ENCODE data around the gene CIZ1. TPM values are rescaled to one million over a fixed set of nuclear protein-coding genes. Genes with fewer than 3 reads are reported as not detected.

Gene CIZ1, protein sequence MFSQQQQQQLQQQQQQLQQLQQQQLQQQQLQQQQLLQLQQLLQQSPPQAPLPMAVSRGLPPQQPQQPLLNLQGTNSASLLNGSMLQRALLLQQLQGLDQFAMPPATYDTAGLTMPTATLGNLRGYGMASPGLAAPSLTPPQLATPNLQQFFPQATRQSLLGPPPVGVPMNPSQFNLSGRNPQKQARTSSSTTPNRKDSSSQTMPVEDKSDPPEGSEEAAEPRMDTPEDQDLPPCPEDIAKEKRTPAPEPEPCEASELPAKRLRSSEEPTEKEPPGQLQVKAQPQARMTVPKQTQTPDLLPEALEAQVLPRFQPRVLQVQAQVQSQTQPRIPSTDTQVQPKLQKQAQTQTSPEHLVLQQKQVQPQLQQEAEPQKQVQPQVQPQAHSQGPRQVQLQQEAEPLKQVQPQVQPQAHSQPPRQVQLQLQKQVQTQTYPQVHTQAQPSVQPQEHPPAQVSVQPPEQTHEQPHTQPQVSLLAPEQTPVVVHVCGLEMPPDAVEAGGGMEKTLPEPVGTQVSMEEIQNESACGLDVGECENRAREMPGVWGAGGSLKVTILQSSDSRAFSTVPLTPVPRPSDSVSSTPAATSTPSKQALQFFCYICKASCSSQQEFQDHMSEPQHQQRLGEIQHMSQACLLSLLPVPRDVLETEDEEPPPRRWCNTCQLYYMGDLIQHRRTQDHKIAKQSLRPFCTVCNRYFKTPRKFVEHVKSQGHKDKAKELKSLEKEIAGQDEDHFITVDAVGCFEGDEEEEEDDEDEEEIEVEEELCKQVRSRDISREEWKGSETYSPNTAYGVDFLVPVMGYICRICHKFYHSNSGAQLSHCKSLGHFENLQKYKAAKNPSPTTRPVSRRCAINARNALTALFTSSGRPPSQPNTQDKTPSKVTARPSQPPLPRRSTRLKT
- total RNA-seq (ENCODE audit: low replicate concordance), result 33.4 and 48.8 TPM in 2 replicates

DNA sequence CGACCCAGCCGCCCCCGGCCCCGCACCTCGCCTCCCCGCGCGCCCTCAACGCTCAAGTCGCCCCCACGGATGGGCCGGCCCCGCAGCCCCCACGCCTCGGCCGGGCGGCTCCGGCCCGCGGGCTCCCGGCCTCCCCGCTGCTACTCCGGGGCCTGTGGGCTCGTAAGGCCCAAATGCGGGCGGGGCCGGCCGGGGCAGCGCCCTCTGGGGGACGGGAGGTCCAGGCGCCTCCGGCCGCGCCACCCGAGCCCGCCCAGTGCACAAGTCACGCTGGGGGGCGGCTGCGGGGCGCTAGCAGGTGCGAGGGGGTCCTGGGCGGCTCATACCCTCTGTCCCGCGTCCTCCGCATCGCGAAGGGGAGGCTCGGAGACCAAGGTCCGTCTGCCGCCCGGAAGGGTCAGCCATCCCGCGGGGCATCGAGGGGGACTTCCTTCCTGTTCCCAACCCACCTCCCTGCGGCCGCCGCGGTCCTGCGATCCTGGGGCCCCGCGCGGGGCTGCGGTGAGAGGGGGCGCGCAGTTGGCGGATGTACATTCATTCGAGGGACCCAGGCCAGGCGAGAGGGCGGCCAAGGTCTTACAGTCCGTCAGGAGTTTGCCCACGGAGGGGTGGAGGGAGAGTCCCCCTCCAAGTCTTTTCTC lies at the start of gene CIZ1:
Gene CIZ1 (minus strand): TSS at position 167 of the 641 bp plus-strand sequence. CDS start 715 bp downstream, outside the sequence.
- TF ChIP-seq, protein P1, sequence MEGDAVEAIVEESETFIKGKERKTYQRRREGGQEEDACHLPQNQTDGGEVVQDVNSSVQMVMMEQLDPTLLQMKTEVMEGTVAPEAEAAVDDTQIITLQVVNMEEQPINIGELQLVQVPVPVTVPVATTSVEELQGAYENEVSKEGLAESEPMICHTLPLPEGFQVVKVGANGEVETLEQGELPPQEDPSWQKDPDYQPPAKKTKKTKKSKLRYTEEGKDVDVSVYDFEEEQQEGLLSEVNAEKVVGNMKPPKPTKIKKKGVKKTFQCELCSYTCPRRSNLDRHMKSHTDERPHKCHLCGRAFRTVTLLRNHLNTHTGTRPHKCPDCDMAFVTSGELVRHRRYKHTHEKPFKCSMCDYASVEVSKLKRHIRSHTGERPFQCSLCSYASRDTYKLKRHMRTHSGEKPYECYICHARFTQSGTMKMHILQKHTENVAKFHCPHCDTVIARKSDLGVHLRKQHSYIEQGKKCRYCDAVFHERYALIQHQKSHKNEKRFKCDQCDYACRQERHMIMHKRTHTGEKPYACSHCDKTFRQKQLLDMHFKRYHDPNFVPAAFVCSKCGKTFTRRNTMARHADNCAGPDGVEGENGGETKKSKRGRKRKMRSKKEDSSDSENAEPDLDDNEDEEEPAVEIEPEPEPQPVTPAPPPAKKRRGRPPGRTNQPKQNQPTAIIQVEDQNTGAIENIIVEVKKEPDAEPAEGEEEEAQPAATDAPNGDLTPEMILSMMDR (IDR thresholded peaks at IDR 0.05), result peak; percentile 84
- TF ChIP-seq EZH2phosphoT487 (IDR thresholded peaks at IDR 0.05) (no peak), EZH2 (IDR thresholded peaks at IDR 0.05) (peak; percentile 34)
- no peaks in the 10 kb centered on the region for H3K27me3 Mint-ChIP-seq (ENCODE audit: insufficient read depth, low read depth)
- Histone ChIP-seq H3K79me2 (ENCODE audit: low read depth) (peaks cover 14% of the 10 kb centered on the region), H3K27ac (no peak within 1 kb of the TSS), H3K9me3 (ENCODE audit: low read depth) (no peaks in the 10 kb centered on the region), H3K4me1 (peaks cover 7% of the 10 kb centered on the region), H3K4me2 (peak within 1 kb of the TSS; percentile 78), H3K9ac (peak within 1 kb of the TSS; percentile 86), H2AFZ (replicated peaks) (peak within 1 kb of the TSS; percentile 94), H3K36me3 (peaks cover 9% of the 10 kb centered on the region), H3K27me3 (no peaks in the 10 kb centered on the region), H3F3A (ENCODE audit: low read depth) (peaks cover 6% of the 10 kb centered on the region), H4K20me1 (ENCODE audit: low read depth) (no peaks in the 10 kb centered on the region), H3K4me3 (peak within 1 kb of the TSS; percentile 96)
- H3K4me1 Mint-ChIP-seq, result peaks cover 14% of the 10 kb centered on the region
- H3K4me3 Mint-ChIP-seq, result peak within 1 kb of the TSS; percentile 96
- DNase-seq (ENCODE audit: low spot score), result peak; percentile 90
- H3K9me3 Mint-ChIP-seq, result no peaks in the 10 kb centered on the region
- H3K27ac Mint-ChIP-seq, result peak within 1 kb of the TSS; percentile 91
- H3K36me3 Mint-ChIP-seq, result peaks cover 14% of the 10 kb centered on the region

DNA sequence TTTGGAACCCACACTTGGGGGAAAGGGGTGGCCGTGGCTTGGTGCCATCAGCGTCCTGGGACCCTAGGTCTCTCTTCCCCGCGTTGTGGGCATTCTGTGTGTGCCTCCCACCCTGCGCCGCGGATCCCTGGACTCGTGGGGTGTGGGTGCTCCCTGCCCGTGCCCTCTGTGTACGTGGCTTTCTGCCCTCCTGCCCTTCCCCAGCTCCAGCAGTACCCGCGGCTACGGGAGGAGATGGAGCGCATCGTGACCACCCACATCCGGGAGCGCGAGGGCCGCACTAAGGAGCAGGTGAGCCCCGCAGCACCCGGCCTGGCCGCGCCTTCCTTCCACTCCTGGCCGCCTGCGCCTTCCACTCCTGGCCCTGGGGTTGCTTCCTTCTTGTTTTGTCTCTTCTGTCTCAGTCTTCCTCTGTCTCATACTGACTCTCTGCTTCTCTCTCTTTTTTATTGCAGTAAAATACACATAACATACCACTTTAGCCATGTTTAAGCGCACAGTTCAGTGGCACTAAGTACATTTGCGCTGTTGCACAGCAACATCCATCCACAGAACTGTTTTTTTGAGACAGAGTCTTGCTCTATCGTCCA lies 42.5 kb upstream of the CIZ1 start:
- Histone ChIP-seq H3K4me1 (no peaks in the 10 kb centered on the region), H3K4me3 (no peak overlapping the region), H2AFZ (replicated peaks) (no peak overlapping the region), H3K79me2 (ENCODE audit: low read depth) (no peaks in the 10 kb centered on the region), H3K9me3 (ENCODE audit: low read depth) (no peaks in the 10 kb centered on the region), H4K20me1 (ENCODE audit: low read depth) (no peaks in the 10 kb centered on the region), H3K4me2 (no peak overlapping the region), H3K9ac (no peak overlapping the region), H3F3A (ENCODE audit: low read depth) (no peaks in the 10 kb centered on the region), H3K27ac (no peak overlapping the region), H3K36me3 (no peaks in the 10 kb centered on the region), H3K27me3 (no peaks in the 10 kb centered on the region)
- TF ChIP-seq EZH2phosphoT487 (IDR thresholded peaks at IDR 0.05) (no peak), EZH2 (IDR thresholded peaks at IDR 0.05) (no peak)
- TF ChIP-seq, protein P1 (IDR thresholded peaks at IDR 0.05), result no peak
- no peak for DNase-seq (ENCODE audit: low spot score)
- no peak overlapping the region for H3K27ac Mint-ChIP-seq
- H3K27me3 Mint-ChIP-seq (ENCODE audit: insufficient read depth, low read depth), result no peaks in the 10 kb centered on the region
- H3K36me3 Mint-ChIP-seq, result peaks cover 3% of the 10 kb centered on the region
- H3K4me3 Mint-ChIP-seq, result no peak overlapping the region
- H3K9me3 Mint-ChIP-seq, result no peaks in the 10 kb centered on the region
- H3K4me1 Mint-ChIP-seq, result no peaks in the 10 kb centered on the region

Measured in neural progenitor cell (in vitro differentiated cells).